NCI-H524 treated with DMSO at 0.1 percent for 48 hours (cell line): ENCODE measurements around the gene COL4A1.
"Not testable (repeated sequence)": the region's sequence is repeated elsewhere in the genome, so short reads cannot be mapped to it uniquely, and the experiment has no call there.

Experiments used
- DNase-seq: peaks from one replicate; lab custom pipeline; 2025; lab: John Stamatoyannopoulos, UW

The COL4A1 gene

GRCh38 chr13:110323172-110323891, 16.4 kb upstream of the COL4A1 start:
- no peak for DNase-seq

- DNase-seq, result no peak
Observed at GRCh38 chr13:110322828-110323171, 15.8 kb upstream of the COL4A1 start.

GRCh38 chr13:110322126-110322827, 15.3 kb upstream of the COL4A1 start:
- DNase-seq, result no peak

GRCh38 chr13:110321573-110321972, 14.6 kb upstream of the COL4A1 start:
- not testable (repeated sequence) for DNase-seq

GRCh38 chr13:110320645-110321044, 13.7 kb upstream of the COL4A1 start:
- DNase-seq, result no peak

- no peak for DNase-seq
Observed at GRCh38 chr13:110319774-110320509, 13.0 kb upstream of the COL4A1 start.

GRCh38 chr13:110319397-110319773, 12.4 kb upstream of the COL4A1 start:
- DNase-seq, result no peak

- DNase-seq, result no peak
Observed at GRCh38 chr13:110318920-110319319, 12.0 kb upstream of the COL4A1 start.

- DNase-seq, result no peak
Observed at GRCh38 chr13:110317496-110318195, 10.7 kb upstream of the COL4A1 start.

GRCh38 chr13:110317093-110317492, 10.1 kb upstream of the COL4A1 start:
- DNase-seq, result no peak

- DNase-seq, result no peak
Observed at GRCh38 chr13:110316196-110316595, 9.2 kb upstream of the COL4A1 start.

- no peak for DNase-seq
Observed at GRCh38 chr13:110314516-110315245, 7.7 kb upstream of the COL4A1 start.

GRCh38 chr13:110313733-110314132, 6.8 kb upstream of the COL4A1 start:
- DNase-seq, result not testable (repeated sequence)

- DNase-seq, result not testable (repeated sequence)
Observed at GRCh38 chr13:110313261-110313660, 6.3 kb upstream of the COL4A1 start.

- no peak for DNase-seq
Observed at GRCh38 chr13:110312339-110313031, 5.5 kb upstream of the COL4A1 start.

- DNase-seq, result no peak
Observed at GRCh38 chr13:110311443-110312338, 4.7 kb upstream of the COL4A1 start.

- DNase-seq, result no peak
Observed at GRCh38 chr13:110310541-110311442, 3.8 kb upstream of the COL4A1 start.

GRCh38 chr13:110309661-110310524, 2.9 kb upstream of the COL4A1 start:
- no peak for DNase-seq
